Body of pancreas (tissue), 4 donors: Measurements from ENCODE around the gene GINS2.

Experiments used
- CTCF ChIP-seq, 7 experiments: fragments of 450-650 bp in 4 of 7; fragments of 200-600 bp in 3 of 7; sonication (generic) in 3 of 7; IDR thresholded peaks; one replicate each; pipeline ENCODE4 v1.5.1; 2016 to 2019; ENCODE audit warnings: antibody characterized with exemption in 7 of 7
- POLR2A ChIP-seq, 3 donors: fragments of 450-650 bp; IDR thresholded peaks; one replicate each; pipeline ENCODE4 v1.6.1; 2016; ENCODE audit warnings: antibody characterized with exemption in 3 of 3, mild to moderate bottlenecking in 2 of 3

GRCh38 chr16:85646358-85646907 is 42.3 kb downstream of the GINS2 start:
- TF ChIP-seq CTCF (IDR thresholded peaks at IDR 0.05), result no peak
- TF ChIP-seq POLR2A (IDR thresholded peaks at IDR 0.05), result no peak
